A673 (cell line): ENCODE measurements around the gene FAM228B.

Experiments used
- EZH2 ChIP-seq: fragments of 200-600 bp; sonication (generic); IDR thresholded peaks from 2 replicates; pipeline ENCODE4 v1.6.1; 2017; ENCODE audit warnings: borderline replicate concordance, low read depth, mild to moderate bottlenecking, mixed read lengths, antibody characterized with exemption, low read length; ENCODE audit not compliant: poor library complexity, severe bottlenecking
- TF ChIP-seq, protein P1 (sequence below): fragments of 300-800, 200-600 bp; sonication (generic); conservative IDR thresholded peaks from 2 replicates; pipeline ENCODE4 v1.5.1; 2017; ENCODE audit warnings: low read depth, mild to moderate bottlenecking, antibody characterized with exemption, low read length, moderate library complexity, mixed read lengths

DNA sequence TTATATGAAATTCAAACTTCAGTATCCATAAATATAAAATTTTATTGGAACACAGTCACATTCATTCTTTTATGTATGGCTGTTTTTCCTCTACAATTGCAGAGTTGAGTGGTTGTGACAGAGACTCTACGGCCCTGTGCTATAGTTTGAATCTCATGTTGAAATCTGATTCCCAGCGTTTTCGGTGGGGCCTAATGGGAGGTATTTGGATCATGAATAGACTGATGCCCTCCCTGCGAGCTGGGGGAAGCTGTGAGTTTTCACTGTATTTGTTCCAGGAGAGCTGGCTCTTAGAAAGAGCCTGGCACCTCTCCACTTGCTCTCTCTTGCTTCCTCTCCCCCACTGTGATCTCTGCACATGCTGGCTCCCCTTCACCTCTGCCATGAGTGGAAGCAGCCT lies 1.8 kb upstream of the FAM228B start:
- TF ChIP-seq, protein P1, sequence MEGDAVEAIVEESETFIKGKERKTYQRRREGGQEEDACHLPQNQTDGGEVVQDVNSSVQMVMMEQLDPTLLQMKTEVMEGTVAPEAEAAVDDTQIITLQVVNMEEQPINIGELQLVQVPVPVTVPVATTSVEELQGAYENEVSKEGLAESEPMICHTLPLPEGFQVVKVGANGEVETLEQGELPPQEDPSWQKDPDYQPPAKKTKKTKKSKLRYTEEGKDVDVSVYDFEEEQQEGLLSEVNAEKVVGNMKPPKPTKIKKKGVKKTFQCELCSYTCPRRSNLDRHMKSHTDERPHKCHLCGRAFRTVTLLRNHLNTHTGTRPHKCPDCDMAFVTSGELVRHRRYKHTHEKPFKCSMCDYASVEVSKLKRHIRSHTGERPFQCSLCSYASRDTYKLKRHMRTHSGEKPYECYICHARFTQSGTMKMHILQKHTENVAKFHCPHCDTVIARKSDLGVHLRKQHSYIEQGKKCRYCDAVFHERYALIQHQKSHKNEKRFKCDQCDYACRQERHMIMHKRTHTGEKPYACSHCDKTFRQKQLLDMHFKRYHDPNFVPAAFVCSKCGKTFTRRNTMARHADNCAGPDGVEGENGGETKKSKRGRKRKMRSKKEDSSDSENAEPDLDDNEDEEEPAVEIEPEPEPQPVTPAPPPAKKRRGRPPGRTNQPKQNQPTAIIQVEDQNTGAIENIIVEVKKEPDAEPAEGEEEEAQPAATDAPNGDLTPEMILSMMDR: no peak
- no peak for TF ChIP-seq EZH2
